BE2C (cell line): ENCODE results near the gene EPHA3.

ENCODE experiments used
- DNase-seq: peaks from one replicate; pipeline ENCODE4 v3.0.0-alpha.2; 2020
- H3K27me3 ChIP-seq: fragments of 250-450 bp; sonication (Bioruptor Pico); 2 replicates; pipeline ENCODE4 v1.5.1; 2020; ENCODE audit warnings: mild to moderate bottlenecking
- H3K36me3 ChIP-seq: fragments of 250-450 bp; sonication (Bioruptor Pico); 2 replicates; pipeline ENCODE4 v1.5.1; 2020; ENCODE audit warnings: mild to moderate bottlenecking
- H3K4me1 ChIP-seq: fragments of 250-450 bp; sonication (Bioruptor Pico); 2 replicates; pipeline ENCODE4 v1.5.1; 2020
- H3K4me3 ChIP-seq: 2 replicates; pipeline ENCODE4 v1.5.1; 2011; ENCODE audit warnings: low read depth, low read length
- H3K9me3 ChIP-seq: fragments of 250-450 bp; sonication (Bioruptor Pico); 2 replicates; pipeline ENCODE4 v1.5.1; 2020
- TF ChIP-seq, protein P1 (sequence below): IDR thresholded peaks from 2 replicates; pipeline ENCODE4 v1.5.1; 2012; ENCODE audit warnings: mild to moderate bottlenecking, low read depth, low read length

EPHA3 gene

DNA sequence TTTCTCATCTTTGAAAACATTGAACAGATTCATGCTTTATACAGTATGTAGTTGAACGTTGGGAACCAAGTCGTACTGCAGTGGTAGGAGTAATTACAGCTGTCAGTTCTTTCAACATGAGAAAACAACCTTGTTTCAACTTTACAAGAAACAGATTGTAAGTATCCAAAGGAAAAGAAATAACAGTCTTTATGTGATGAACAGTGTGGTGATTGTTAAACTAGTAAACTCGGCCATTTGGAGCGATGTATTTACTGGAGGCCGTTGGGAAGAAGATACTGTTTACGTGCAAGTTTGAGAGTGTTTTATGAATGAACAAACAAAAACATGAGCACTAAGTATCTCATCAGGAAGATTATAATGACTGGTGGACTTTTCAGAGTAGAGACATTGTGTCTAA lies 48.4 kb downstream of the EPHA3 start:
- Histone ChIP-seq H3K27me3 (no peaks in the 10 kb centered on the region), H3K36me3 (no peaks in the 10 kb centered on the region), H3K4me1 (no peaks in the 10 kb centered on the region), H3K9me3 (no peaks in the 10 kb centered on the region), H3K4me3 (no peak overlapping the region)
- TF ChIP-seq, protein P1, sequence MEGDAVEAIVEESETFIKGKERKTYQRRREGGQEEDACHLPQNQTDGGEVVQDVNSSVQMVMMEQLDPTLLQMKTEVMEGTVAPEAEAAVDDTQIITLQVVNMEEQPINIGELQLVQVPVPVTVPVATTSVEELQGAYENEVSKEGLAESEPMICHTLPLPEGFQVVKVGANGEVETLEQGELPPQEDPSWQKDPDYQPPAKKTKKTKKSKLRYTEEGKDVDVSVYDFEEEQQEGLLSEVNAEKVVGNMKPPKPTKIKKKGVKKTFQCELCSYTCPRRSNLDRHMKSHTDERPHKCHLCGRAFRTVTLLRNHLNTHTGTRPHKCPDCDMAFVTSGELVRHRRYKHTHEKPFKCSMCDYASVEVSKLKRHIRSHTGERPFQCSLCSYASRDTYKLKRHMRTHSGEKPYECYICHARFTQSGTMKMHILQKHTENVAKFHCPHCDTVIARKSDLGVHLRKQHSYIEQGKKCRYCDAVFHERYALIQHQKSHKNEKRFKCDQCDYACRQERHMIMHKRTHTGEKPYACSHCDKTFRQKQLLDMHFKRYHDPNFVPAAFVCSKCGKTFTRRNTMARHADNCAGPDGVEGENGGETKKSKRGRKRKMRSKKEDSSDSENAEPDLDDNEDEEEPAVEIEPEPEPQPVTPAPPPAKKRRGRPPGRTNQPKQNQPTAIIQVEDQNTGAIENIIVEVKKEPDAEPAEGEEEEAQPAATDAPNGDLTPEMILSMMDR, result no peak
- no peak for DNase-seq

DNA sequence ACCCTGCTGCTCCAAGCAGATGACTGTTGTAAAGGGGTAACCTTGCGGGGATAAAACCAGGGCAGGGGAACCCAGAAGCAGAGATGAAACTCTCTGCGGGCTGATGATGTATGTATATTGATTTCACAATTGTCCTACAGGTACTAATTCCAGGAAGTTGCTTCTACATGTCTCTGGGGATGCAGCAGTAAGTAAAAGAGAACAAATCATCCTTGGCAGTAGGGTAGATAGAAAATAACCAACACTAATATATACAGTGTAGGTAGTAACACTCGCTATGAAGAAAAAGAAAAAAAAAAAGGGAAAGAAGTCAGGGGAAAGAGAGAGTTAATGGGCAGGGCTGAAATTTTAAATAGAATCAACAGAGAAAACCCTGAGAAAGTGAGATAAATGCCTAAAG lies 50.2 kb downstream of the EPHA3 start:
- H3K27me3 ChIP-seq, result no peaks in the 10 kb centered on the region
- H3K4me3 ChIP-seq, result no peak overlapping the region
- H3K9me3 ChIP-seq, result no peaks in the 10 kb centered on the region
- no peaks in the 10 kb centered on the region for H3K4me1 ChIP-seq
- TF ChIP-seq, protein P1, result no peak
- DNase-seq, result no peak
- H3K36me3 ChIP-seq, result no peaks in the 10 kb centered on the region

DNA sequence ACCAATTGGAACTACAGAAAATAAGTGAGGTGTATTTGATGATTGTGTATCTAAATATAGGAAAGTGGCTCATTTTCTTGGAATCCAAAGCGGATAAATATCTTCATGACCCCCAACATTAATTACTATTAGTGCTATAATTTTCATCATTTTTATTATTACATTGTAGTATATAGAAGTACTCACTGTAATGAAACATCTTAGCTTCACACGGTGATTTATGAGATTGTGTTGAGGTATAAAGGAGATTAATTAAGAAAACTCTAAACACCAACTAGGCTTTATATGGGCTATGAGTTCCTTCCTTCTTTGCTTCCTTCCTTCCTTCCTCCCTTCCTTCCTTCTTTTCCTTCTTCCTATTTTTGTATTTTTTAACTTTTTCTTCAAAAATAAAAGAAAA lies 52.2 kb downstream of the EPHA3 start:
- H3K4me3 ChIP-seq, result no peak overlapping the region
- no peaks in the 10 kb centered on the region for H3K27me3 ChIP-seq
- no peaks in the 10 kb centered on the region for H3K36me3 ChIP-seq
- TF ChIP-seq, protein P1, result no peak
- DNase-seq, result no peak
- no peaks in the 10 kb centered on the region for H3K4me1 ChIP-seq
- no peaks in the 10 kb centered on the region for H3K9me3 ChIP-seq

DNA sequence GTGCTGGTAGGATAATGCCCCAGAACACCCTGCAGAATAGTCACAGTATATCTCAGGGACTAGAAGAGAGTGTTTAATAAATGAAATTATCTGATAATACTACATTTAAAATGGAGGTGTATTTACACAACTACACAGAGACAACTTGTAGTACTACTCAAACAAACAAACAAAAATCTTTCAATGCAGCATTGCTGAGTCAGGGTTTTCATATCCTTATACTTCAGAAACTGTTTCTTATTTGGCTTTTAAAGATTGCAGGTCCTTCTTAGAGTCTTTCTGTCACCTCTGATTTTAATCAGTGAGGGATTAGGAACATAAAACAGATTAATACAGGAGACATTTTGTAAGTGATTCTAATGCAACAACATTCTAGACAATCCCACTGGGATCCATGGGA lies 57.4 kb downstream of the EPHA3 start:
- Histone ChIP-seq H3K4me1 (no peaks in the 10 kb centered on the region), H3K36me3 (no peaks in the 10 kb centered on the region), H3K9me3 (no peaks in the 10 kb centered on the region), H3K27me3 (no peaks in the 10 kb centered on the region), H3K4me3 (no peak overlapping the region)
- DNase-seq, result no peak
- TF ChIP-seq, protein P1, result no peak

DNA sequence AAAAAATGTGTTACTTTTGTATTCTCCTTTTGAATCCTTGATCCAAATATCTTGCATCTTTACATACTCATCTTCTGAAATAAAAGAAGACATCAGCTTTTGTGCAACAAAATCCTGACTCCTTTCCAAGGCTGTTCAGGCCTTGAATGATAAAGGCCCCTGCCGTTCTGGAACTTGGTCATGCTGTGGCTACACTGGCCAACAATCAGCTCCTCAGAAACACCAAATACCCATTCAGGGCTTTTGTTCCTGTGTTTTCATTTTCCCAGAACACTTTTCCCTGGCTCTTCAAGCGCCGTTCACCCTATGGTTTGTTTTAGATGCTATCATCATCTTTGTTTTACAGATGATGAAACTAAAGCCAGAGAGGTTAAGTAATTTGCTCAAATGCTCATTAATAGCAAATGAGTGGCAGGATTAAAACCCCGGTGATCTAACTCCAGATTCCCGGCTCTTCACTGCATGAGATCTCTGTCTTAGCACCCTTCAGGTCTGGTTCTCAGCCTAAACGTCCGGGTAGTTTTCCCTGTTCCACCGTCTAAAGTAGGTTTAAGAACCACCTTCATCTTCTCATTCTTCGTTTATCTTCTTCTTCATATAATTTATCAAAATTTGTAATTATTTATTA lies 58.3 kb downstream of the EPHA3 start:
- TF ChIP-seq, protein P1, result no peak
- Histone ChIP-seq H3K27me3 (no peaks in the 10 kb centered on the region), H3K9me3 (no peaks in the 10 kb centered on the region), H3K4me3 (no peak overlapping the region), H3K36me3 (no peaks in the 10 kb centered on the region), H3K4me1 (no peaks in the 10 kb centered on the region)
- DNase-seq, result no peak

DNA sequence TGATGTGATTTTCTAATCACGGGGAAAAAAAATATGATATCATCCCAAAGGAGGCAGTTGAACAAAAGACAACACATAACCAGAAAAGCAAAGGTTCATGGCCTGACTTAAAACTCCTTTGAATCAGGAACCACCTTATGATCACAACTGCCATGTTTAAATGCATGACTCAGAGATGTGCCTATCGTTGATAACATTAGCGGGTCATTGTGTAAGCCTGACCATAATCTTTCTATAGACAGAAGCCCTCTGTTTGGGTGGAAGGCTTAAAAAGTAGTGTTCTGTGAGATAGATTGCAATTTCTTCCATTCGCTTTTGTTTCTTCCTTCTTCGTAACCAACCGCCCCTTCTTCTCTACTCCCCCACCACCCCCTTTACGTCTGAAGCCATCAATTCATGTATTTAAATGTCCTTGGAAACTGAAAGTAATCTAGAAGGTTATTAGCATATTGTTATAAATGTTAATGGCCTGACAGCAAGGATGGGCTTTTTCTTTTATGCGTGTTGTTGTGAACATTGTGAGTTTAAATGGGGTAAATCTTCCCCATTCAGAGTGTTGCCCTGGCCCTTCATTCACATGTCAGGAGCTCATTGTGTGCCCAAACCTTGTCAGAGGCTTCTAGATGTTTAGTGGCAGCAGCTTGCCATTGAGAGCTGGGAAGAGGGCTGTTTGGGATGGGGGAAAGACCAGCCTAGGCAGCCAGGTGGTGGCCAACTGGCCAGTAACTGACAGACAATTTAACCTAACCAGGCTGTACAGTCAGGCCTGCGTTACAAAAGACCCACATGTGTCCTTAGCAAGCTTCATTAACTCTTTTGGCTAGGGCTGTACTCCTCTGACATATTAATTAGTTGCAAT lies 64.5 kb downstream of the EPHA3 start:
- no peaks in the 10 kb centered on the region for H3K36me3 ChIP-seq

More for the DNA sequence above, 64.5 kb downstream of the EPHA3 start:
- H3K4me1 ChIP-seq, result no peaks in the 10 kb centered on the region
- TF ChIP-seq, protein P1, result no peak
- H3K9me3 ChIP-seq, result no peaks in the 10 kb centered on the region
- H3K4me3 ChIP-seq, result no peak overlapping the region
- no peaks in the 10 kb centered on the region for H3K27me3 ChIP-seq
- no peak for DNase-seq
